ENCODE measurements around the gene TOR3A.

DNA sequence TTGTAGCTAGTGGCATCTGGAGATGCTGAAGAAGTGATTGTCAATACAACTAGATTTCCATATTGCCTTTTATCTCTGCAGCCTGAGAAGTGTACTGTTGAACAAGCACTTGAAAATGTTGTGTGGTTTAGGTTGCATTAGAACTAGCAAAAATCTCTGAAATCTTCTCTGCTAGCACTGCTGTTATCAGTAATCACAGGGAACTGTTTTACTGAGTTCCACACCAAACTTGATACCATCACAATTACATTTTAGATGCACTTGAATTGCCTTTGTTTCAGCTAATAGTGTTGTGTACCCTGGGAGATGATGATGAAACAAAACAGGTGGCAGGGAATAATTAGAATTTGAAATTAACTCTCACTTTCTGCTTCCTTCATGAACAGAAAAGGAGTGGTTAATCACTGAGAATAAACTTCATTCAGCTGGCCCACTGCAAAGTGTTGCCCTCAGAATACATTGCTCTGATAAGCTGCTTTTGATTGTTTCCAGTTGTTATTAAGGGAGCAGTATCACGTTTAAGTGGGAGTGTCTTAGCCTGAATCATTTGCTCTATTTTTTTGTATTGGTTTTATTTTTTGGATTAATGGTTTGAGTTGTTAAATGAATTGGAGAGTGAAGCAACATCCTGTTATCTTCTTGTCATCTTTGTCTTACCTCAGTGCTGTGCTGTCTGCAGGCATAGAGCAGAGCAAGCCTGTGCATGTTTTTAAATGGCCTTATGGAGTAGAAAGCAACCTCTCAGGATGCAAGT lies 43.2 kb upstream of the TOR3A start:
- TF ChIP-seq, protein P1, sequence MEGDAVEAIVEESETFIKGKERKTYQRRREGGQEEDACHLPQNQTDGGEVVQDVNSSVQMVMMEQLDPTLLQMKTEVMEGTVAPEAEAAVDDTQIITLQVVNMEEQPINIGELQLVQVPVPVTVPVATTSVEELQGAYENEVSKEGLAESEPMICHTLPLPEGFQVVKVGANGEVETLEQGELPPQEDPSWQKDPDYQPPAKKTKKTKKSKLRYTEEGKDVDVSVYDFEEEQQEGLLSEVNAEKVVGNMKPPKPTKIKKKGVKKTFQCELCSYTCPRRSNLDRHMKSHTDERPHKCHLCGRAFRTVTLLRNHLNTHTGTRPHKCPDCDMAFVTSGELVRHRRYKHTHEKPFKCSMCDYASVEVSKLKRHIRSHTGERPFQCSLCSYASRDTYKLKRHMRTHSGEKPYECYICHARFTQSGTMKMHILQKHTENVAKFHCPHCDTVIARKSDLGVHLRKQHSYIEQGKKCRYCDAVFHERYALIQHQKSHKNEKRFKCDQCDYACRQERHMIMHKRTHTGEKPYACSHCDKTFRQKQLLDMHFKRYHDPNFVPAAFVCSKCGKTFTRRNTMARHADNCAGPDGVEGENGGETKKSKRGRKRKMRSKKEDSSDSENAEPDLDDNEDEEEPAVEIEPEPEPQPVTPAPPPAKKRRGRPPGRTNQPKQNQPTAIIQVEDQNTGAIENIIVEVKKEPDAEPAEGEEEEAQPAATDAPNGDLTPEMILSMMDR (IDR thresholded peaks at IDR 0.05): no peak
- TF ChIP-seq POLR2A (IDR thresholded peaks at IDR 0.05): no peak
